ENCODE data around the gene TAGAP.
A peak's percentile ranks its signal among the peaks of the same experiment; 100 is the strongest.

The TAGAP gene

DNA sequence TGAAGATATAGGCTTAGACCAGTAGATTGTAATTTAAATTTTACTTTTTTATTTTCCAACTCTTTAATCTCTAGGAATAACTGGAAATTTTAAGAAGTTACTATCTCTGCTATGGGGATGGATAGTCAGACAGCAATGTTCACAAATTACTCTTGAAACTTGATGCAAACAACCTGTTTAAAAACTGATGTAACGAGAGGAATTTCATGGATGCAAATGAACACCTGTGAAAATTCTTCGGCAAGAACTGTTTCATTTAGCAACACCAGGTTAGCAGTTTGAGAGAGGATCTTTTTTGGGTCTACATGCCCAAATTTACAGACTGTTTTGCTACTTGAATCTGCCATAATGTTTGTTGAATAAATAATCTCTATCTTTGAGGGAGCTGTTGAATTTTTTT is 24.8 kb downstream of the TAGAP start:
- H3K9me2 ChIP-seq (replicated peaks; ENCODE audit: control insufficient read depth, low read length), result no peaks in the 10 kb centered on the region
- 0 out of 2 replicates have a peak, but pooled peaks cover 3% of the 10 kb centered on the region for H3F3A ChIP-seq (ENCODE audit: control insufficient read depth, insufficient read depth)
- 0 out of 2 replicates have a peak, but pooled peaks cover 3% of the 10 kb centered on the region for H3K36me3 ChIP-seq (ENCODE audit: control insufficient read depth, low read length)
- H4K20me1 ChIP-seq (ENCODE audit: control insufficient read depth, insufficient read depth, low read depth, low read length), result no peaks in the 10 kb centered on the region
- no peaks in the 10 kb centered on the region for H3K79me2 ChIP-seq (ENCODE audit: control insufficient read depth, low read length)
- no peak for TF ChIP-seq EZH2phosphoT487 (IDR thresholded peaks at IDR 0.05; ENCODE audit: borderline replicate concordance, low read length)
- TF ChIP-seq, protein P1, sequence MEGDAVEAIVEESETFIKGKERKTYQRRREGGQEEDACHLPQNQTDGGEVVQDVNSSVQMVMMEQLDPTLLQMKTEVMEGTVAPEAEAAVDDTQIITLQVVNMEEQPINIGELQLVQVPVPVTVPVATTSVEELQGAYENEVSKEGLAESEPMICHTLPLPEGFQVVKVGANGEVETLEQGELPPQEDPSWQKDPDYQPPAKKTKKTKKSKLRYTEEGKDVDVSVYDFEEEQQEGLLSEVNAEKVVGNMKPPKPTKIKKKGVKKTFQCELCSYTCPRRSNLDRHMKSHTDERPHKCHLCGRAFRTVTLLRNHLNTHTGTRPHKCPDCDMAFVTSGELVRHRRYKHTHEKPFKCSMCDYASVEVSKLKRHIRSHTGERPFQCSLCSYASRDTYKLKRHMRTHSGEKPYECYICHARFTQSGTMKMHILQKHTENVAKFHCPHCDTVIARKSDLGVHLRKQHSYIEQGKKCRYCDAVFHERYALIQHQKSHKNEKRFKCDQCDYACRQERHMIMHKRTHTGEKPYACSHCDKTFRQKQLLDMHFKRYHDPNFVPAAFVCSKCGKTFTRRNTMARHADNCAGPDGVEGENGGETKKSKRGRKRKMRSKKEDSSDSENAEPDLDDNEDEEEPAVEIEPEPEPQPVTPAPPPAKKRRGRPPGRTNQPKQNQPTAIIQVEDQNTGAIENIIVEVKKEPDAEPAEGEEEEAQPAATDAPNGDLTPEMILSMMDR (IDR thresholded peaks at IDR 0.05; ENCODE audit: low read depth, low read length, poor library complexity, severe bottlenecking), result no peak
- H3K4me1 ChIP-seq (ENCODE audit: control insufficient read depth, low read length), result peaks cover 35% of the 10 kb centered on the region
- H3K27me3 ChIP-seq (ENCODE audit: control insufficient read depth, low read length), result no peaks in the 10 kb centered on the region
- H3K9me3 ChIP-seq (ENCODE audit: control insufficient read depth, insufficient read depth, low read length), result peaks cover 6% of the 10 kb centered on the region; the same call in 1 of the 2 replicates
- no peak overlapping the region for H3K27ac ChIP-seq (ENCODE audit: low read depth, low read length)
- no peak overlapping the region for H3K4me3 ChIP-seq (ENCODE audit: low read length)
- H3K4me2 ChIP-seq (ENCODE audit: low read length), result peak overlapping the region; percentile 34; the same call in 1 of the 2 replicates

DNA sequence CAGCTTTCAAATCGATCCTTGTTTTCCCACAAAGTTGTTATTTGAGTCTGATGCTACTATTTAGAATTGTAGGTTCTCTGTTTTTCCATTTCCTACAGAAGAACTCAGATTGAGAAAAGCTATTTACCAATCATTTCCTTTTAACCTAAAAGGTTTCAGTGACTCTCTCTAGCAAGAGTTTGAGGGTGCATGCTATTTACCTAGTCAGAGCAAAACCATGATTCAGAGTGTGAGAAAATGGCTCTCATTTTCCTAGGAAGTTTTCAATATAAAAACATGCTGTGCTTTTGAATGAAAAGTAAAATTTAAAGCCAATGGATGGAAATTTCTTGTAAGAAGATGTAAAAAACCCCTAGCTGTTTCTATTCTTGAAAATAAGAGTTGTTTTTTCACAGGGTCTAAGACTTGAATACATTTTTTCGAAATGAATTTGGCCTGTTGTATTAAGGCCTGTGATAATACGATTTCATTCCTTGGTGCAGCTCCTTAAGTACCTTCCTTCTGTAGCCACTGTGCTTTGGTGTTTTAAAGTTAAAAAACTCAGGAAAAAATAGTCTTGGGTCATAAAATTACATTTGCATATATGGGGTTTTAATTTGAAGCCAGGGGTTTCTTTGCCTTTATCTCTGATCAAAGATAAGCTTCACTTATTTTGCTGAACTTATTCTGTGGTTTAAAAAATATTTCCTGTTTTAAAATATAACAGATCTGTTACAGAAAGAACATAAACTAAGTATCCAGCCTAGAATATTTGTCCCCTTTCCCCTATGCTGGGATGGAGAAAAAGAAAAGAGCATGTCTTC is 26.8 kb downstream of the TAGAP start:
- Histone ChIP-seq H3K4me1 (ENCODE audit: control insufficient read depth, low read length) (peaks cover 41% of the 10 kb centered on the region), H3K4me3 (ENCODE audit: low read length) (peak overlapping the region; percentile 26), H4K20me1 (ENCODE audit: control insufficient read depth, insufficient read depth, low read depth, low read length) (no peaks in the 10 kb centered on the region), H3K79me2 (ENCODE audit: control insufficient read depth, low read length) (no peaks in the 10 kb centered on the region), H3F3A (ENCODE audit: control insufficient read depth, insufficient read depth) (0 out of 2 replicates have a peak, but pooled peaks cover 3% of the 10 kb centered on the region), H3K4me2 (ENCODE audit: low read length) (peak overlapping the region; percentile 49), H3K9me2 (replicated peaks; ENCODE audit: control insufficient read depth, low read length) (no peaks in the 10 kb centered on the region), H3K36me3 (ENCODE audit: control insufficient read depth, low read length) (0 out of 2 replicates have a peak, but pooled peaks cover 3% of the 10 kb centered on the region), H3K9me3 (ENCODE audit: control insufficient read depth, insufficient read depth, low read length) (no peaks in the 10 kb centered on the region), H3K27me3 (ENCODE audit: control insufficient read depth, low read length) (no peaks in the 10 kb centered on the region), H3K27ac (ENCODE audit: low read depth, low read length) (peak overlapping the region; percentile 7; the same call in 1 of the 2 replicates)
- TF ChIP-seq, protein P1 (IDR thresholded peaks at IDR 0.05; ENCODE audit: low read depth, low read length, poor library complexity, severe bottlenecking), result no peak
- no peak for TF ChIP-seq EZH2phosphoT487 (IDR thresholded peaks at IDR 0.05; ENCODE audit: borderline replicate concordance, low read length)

DNA sequence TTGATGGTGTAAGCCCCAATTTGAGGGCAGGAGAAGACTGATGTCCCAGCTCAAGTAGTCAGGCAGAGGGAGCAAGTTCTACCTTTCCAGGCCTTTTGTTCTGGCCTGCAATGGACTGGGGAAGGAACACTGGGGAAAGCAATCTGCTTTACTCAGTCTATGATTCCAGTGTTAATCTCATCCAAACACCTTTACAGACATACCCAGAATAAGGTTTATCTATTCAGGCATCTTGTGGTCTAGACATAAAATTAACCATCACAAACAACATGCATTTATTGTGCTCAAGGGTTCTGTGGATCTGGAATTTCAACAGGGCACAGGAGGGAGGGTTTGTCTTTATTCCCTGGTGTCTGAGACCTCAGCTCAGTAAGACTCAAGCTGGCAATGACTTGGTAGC is 30.4 kb downstream of the TAGAP start:
- H3K4me3 ChIP-seq (ENCODE audit: low read length), result no peak overlapping the region
- no peaks in the 10 kb centered on the region for H3K9me2 ChIP-seq (replicated peaks; ENCODE audit: control insufficient read depth, low read length)
- no peaks in the 10 kb centered on the region for H3K27me3 ChIP-seq (ENCODE audit: control insufficient read depth, low read length)
- no peak overlapping the region for H3K4me2 ChIP-seq (ENCODE audit: low read length)
- 0 out of 2 replicates have a peak, but pooled peaks cover 3% of the 10 kb centered on the region for H3K36me3 ChIP-seq (ENCODE audit: control insufficient read depth, low read length)
- no peaks in the 10 kb centered on the region for H3K79me2 ChIP-seq (ENCODE audit: control insufficient read depth, low read length)
- H3K27ac ChIP-seq (ENCODE audit: low read depth, low read length), result no peak overlapping the region
- H3K9me3 ChIP-seq (ENCODE audit: control insufficient read depth, insufficient read depth, low read length), result no peaks in the 10 kb centered on the region
- no peaks in the 10 kb centered on the region for H3F3A ChIP-seq (ENCODE audit: control insufficient read depth, insufficient read depth)
- no peaks in the 10 kb centered on the region for H4K20me1 ChIP-seq (ENCODE audit: control insufficient read depth, insufficient read depth, low read depth, low read length)
- no peak for TF ChIP-seq EZH2phosphoT487 (IDR thresholded peaks at IDR 0.05; ENCODE audit: borderline replicate concordance, low read length)
- TF ChIP-seq, protein P1 (IDR thresholded peaks at IDR 0.05; ENCODE audit: low read depth, low read length, poor library complexity, severe bottlenecking), result no peak
- peaks cover 45% of the 10 kb centered on the region for H3K4me1 ChIP-seq (ENCODE audit: control insufficient read depth, low read length)

Measured in DOHH2 (cell line).